B cell (primary cell): ENCODE data around the gene MED17. TPM values are rescaled to one million over a fixed set of nuclear protein-coding genes. Genes with fewer than 3 reads are reported as not detected.

Experiments
- ATAC-seq: fragments of 200-7000 bp; cut with Tn5 transposase; one replicate; pipeline ENCODE4 v1.10.0; 2021; ENCODE audit warnings: low read depth, mild to moderate bottlenecking, moderate number of reproducible peaks, moderate library complexity
- CTCF ChIA-PET: fragments of 350-600 bp; sonication (Branson Sonifier 250); formaldehyde crosslinking; loops from one replicate; lab custom pipeline; 2021; ENCODE audit warnings: antibody characterized with exemption, inconsistent platforms; lab: Charles Lee
- POLR2A ChIA-PET: fragments of 350-600 bp; sonication (Branson Sonifier 250); formaldehyde crosslinking; loops from one replicate; lab custom pipeline; 2021; ENCODE audit warnings: antibody characterized with exemption; lab: Charles Lee
- DNase-seq: peaks from one replicate; pipeline ENCODE4 v3.0.0; 2013
- H2AFZ ChIP-seq: 2 replicates; pipeline ENCODE4 v1.6.1; 2012; ENCODE audit warnings: mild to moderate bottlenecking, low read depth, low read length; ENCODE audit not compliant: insufficient read depth, poor library complexity, severe bottlenecking
- H3K27ac ChIP-seq, 2 donors: 1 replicate in 1 of 2; 2 replicates in 1 of 2; pipeline ENCODE4 v1.5.1; 2012 to 2013; ENCODE audit warnings: low read length in 2 of 2, mild to moderate bottlenecking in 2 of 2, moderate library complexity in 1 of 2
- H3K27me3 ChIP-seq, 4 experiments: fragments of 200-600 bp in 1 of 4; sonication (generic) in 1 of 4; replicated peaks in 1 of 4; 1 replicate in 2 of 4; 2 replicates in 2 of 4; pipeline versions ENCODE4 v1.6.1 to v1.7.0; 2013 to 2016; ENCODE audit warnings: low read length in 3 of 4, mild to moderate bottlenecking in 2 of 4, mixed read lengths in 1 of 4, moderate library complexity in 1 of 4; ENCODE audit not compliant: insufficient read depth in 4 of 4, control insufficient read depth in 3 of 4; ENCODE audit errors: control extremely low read depth in 1 of 4
- H3K36me3 ChIP-seq, 2 experiments: replicated peaks in 1 of 2; 1 replicate in 1 of 2; 2 replicates in 1 of 2; pipeline versions ENCODE4 v1.6.1 to v1.7.1; 2013; ENCODE audit warnings: low read length in 1 of 2; ENCODE audit not compliant: insufficient read depth in 2 of 2, control insufficient read depth in 1 of 2; ENCODE audit errors: control extremely low read depth in 1 of 2, extremely low read depth in 1 of 2
- H3K4me1 ChIP-seq, 2 donors: fragments of 200-600 bp in 1 of 2; sonication (generic) in 1 of 2; 1 replicate in 1 of 2; 2 replicates in 1 of 2; pipeline versions ENCODE4 v1.5.1 to v1.6.1; 2013 to 2017; ENCODE audit warnings: low read length in 2 of 2; ENCODE audit not compliant: control insufficient read depth in 2 of 2, insufficient read depth in 2 of 2
- H3K4me2 ChIP-seq: replicated peaks from 2 replicates; pipeline ENCODE3; 2012; ENCODE audit warnings: mild to moderate bottlenecking, low read depth, low read length; ENCODE audit not compliant: poor library complexity, severe bottlenecking
- H3K4me3 ChIP-seq, 5 experiments: fragments of 200-600 bp in 1 of 5; sonication (generic) in 1 of 5; 1 replicate in 3 of 5; 2 replicates in 2 of 5; pipeline versions ENCODE4 v1.5.1 to v1.7.0; 2011 to 2016; ENCODE audit warnings: low read length in 4 of 5, mild to moderate bottlenecking in 4 of 5, low read depth in 2 of 5, control low read depth in 1 of 5, moderate library complexity in 1 of 5; ENCODE audit not compliant: insufficient read depth in 1 of 5; ENCODE audit errors: control extremely low read depth in 1 of 5, extremely low read depth in 1 of 5
- H3K79me2 ChIP-seq: fragments of 200-600 bp; sonication (generic); one replicate; pipeline ENCODE4 v1.6.0; 2016; ENCODE audit warnings: low read length; ENCODE audit not compliant: control insufficient read depth, insufficient read depth
- H3K9ac ChIP-seq: fragments of 200-600 bp; sonication (generic); 2 replicates; pipeline ENCODE4 v1.6.1; 2017; ENCODE audit warnings: mild to moderate bottlenecking, low read length, moderate library complexity
- H3K9me3 ChIP-seq, 3 donors: one replicate each; pipeline versions ENCODE4 v1.6.1 to v1.7.1; 2013; ENCODE audit warnings: low read length in 2 of 3; ENCODE audit not compliant: control insufficient read depth in 2 of 3, insufficient read depth in 1 of 3; ENCODE audit errors: control extremely low read depth in 1 of 3
- H4K20me1 ChIP-seq: 2 replicates; pipeline ENCODE4 v1.6.0; 2012; ENCODE audit warnings: mild to moderate bottlenecking, low read length; ENCODE audit not compliant: insufficient read depth, control insufficient read depth, poor library complexity, severe bottlenecking
- H3K27ac Mint-ChIP-seq: one replicate; pipeline ENCODE4 v1.8.0; 2021; ENCODE audit warnings: mixed read lengths
- H3K27me3 Mint-ChIP-seq: one replicate; pipeline ENCODE4 v1.8.0; 2021; ENCODE audit warnings: mixed read lengths
- H3K4me1 Mint-ChIP-seq: one replicate; pipeline ENCODE4 v1.8.0; 2021; ENCODE audit warnings: mixed read lengths
- H3K4me3 Mint-ChIP-seq: one replicate; pipeline ENCODE4 v1.8.0; 2021; ENCODE audit warnings: mixed read lengths
- H3K9me3 Mint-ChIP-seq: one replicate; pipeline ENCODE4 v1.8.0; 2022; ENCODE audit warnings: mixed read lengths; ENCODE audit not compliant: insufficient read depth
- EZH2 ChIP-seq: IDR thresholded peaks from 2 replicates; pipeline ENCODE4 v1.6.1; 2012; ENCODE audit warnings: borderline replicate concordance, low read depth, mild to moderate bottlenecking, moderate library complexity, low read length; ENCODE audit not compliant: insufficient read depth, poor library complexity, severe bottlenecking
- WGBS: methylation state at CpG from one replicate; pipeline ENCODE4 v1.1.5; 2013; ENCODE audit warnings: missing lambda C conversion rate; ENCODE audit not compliant: insufficient coverage; 5-methylcytosine and 5-hydroxymethylcytosine counted together
- intact Hi-C: fragments of 100-400 bp; cut with micrococcal nuclease; formaldehyde crosslinking; loops from one replicate; pipeline ENCODE4 v1.10.0; 2022
- polyA plus RNA-seq: library from polyadenylated mRNA; depleted of rRNA; stranded (reverse); fragments of >200 nt; gene quantifications from 2 replicates; pipeline ENCODE4 v1.2.3, GENCODE V29; 2012
- small RNA-seq: library from RNA; depleted of rRNA; stranded (forward); fragments of <200 nt; gene quantifications from one replicate; pipeline ENCODE3, GENCODE V24; 2012; ENCODE audit warnings: low replicate concordance, low read depth; ENCODE audit not compliant: insufficient read length
- total RNA-seq, 2 donors: library from RNA; stranded (reverse); fragments of 120-200 nt in 1 of 2; gene quantifications; 1 replicate in 1 of 2; 2 replicates in 1 of 2; pipeline versions ENCODE4 v1.2.3 to v1.2.4, GENCODE V29; 2013 to 2022
- TF ChIP-seq, protein P1 (sequence below): fragments of 200-600 bp; IDR thresholded peaks from one replicate; pipeline ENCODE4 v1.8.0; 2022; ENCODE audit warnings: antibody characterized with exemption, mild to moderate bottlenecking

MED17 gene
- total and polyA plus RNA-seq, 2 donors (not counting 1 experiment from before 2014, with no cell fraction given) = 26.1 to 78.1 TPM

DNA sequence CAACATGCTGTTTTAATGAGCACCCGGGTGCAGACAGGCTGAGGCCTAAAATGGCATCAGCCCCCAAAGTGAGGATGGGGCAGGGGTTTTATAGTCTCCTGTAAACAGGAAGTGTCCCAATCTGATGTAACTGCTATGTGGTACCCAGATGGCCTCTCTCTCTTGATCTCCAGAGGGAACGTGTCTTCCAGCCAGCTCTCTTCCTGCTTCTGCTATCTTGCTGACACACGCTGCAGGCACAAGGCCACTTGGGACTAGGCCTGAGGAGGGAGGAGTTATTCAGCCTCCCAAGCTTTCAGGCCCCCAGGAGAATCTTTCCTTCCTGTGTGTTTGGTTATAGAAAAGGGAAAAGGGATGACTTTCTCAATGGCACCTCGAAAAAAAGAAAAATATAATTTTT lies 77.7 kb downstream of the MED17 start:
- ChIA-PET POLR2A (no interaction called here), CTCF (no interaction called here)
- Histone ChIP-seq H2AFZ (no peak overlapping the region), H3K79me2 (no peaks in the 10 kb centered on the region), H3K27me3 (peaks cover 0 to 2% (median 0%) of the 10 kb centered on the region in 4 experiments), H3K9ac (no peak overlapping the region), H4K20me1 (no peaks in the 10 kb centered on the region), H3K4me3 (no peak overlapping the region), H3K4me2 (no peak overlapping the region), H3K9me3 (no peaks in the 10 kb centered on the region), H3K4me1 (no peaks in the 10 kb centered on the region), H3K27ac (no peak overlapping the region), H3K36me3 (no peaks in the 10 kb centered on the region)
- 22% methylated on average over 1 of the region's 4 CpGs for WGBS
- H3K9me3 Mint-ChIP-seq = no peaks in the 10 kb centered on the region
- H3K27me3 Mint-ChIP-seq = no peaks in the 10 kb centered on the region
- TF ChIP-seq, protein P1, sequence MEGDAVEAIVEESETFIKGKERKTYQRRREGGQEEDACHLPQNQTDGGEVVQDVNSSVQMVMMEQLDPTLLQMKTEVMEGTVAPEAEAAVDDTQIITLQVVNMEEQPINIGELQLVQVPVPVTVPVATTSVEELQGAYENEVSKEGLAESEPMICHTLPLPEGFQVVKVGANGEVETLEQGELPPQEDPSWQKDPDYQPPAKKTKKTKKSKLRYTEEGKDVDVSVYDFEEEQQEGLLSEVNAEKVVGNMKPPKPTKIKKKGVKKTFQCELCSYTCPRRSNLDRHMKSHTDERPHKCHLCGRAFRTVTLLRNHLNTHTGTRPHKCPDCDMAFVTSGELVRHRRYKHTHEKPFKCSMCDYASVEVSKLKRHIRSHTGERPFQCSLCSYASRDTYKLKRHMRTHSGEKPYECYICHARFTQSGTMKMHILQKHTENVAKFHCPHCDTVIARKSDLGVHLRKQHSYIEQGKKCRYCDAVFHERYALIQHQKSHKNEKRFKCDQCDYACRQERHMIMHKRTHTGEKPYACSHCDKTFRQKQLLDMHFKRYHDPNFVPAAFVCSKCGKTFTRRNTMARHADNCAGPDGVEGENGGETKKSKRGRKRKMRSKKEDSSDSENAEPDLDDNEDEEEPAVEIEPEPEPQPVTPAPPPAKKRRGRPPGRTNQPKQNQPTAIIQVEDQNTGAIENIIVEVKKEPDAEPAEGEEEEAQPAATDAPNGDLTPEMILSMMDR = no peak
- TF ChIP-seq EZH2 = no peak
- no peak overlapping the region for H3K27ac Mint-ChIP-seq
- H3K4me1 Mint-ChIP-seq = no peaks in the 10 kb centered on the region
- intact Hi-C loops = no loop called here
- no peak overlapping the region for H3K4me3 Mint-ChIP-seq
- ATAC-seq = no peak
- no peak for DNase-seq

Small RNA genes lying within 50 kb of the gene (small RNA-seq; reads per million reads assigned to genes)
- gene RF00019 (not detected), gene SNORA40 (not detected)

Other genes starting within 250 kb of the MED17 start
- 2.0 and 3.6 TPM in 2 replicates for gene SMCO4, start 240.9 kb upstream of the MED17 start, total RNA-seq
- 1.3 and 5.1 TPM in 2 replicates for gene SMCO4, start 240.9 kb upstream of the MED17 start, polyA plus RNA-seq
- 24.8 and 25.8 TPM in 2 replicates for gene CEP295, start 122.6 kb upstream of the MED17 start, total RNA-seq
- gene CEP295, start 122.6 kb upstream of the MED17 start, polyA plus RNA-seq = 12.2 and 14.7 TPM in 2 replicates
- 230 and 235 TPM in 2 replicates for gene TAF1D, start 42.8 kb upstream of the MED17 start, total RNA-seq
- gene TAF1D, start 42.8 kb upstream of the MED17 start, polyA plus RNA-seq = 127 and 226 TPM in 2 replicates
- gene C11orf54, start 42.6 kb upstream of the MED17 start, total RNA-seq = 38.9 and 40.3 TPM in 2 replicates
- 9.2 and 13.1 TPM in 2 replicates for gene C11orf54, start 42.6 kb upstream of the MED17 start, polyA plus RNA-seq
- gene VSTM5, start 66.3 kb downstream of the MED17 start, total RNA-seq = not detected in 2 replicates
- not detected in 2 replicates for gene VSTM5, start 66.3 kb downstream of the MED17 start, polyA plus RNA-seq
- gene HEPHL1, start 237.1 kb downstream of the MED17 start, total RNA-seq = not detected in 2 replicates
- not detected in 2 replicates for gene HEPHL1, start 237.1 kb downstream of the MED17 start, polyA plus RNA-seq